Measurements from ENCODE around the gene NOP14.
"Not testable (repeated sequence)": the region's sequence is repeated elsewhere in the genome, so short reads cannot be mapped to it uniquely, and the experiment has no call there.

The NOP14 gene

GRCh38 chr4:2961421-2961810, 1.8 kb downstream of the NOP14 start:
- no peak for DNase-seq

- DNase-seq: not testable (repeated sequence)
Measured at GRCh38 chr4:2960450-2960849, 2.8 kb downstream of the NOP14 start.

DNA sequence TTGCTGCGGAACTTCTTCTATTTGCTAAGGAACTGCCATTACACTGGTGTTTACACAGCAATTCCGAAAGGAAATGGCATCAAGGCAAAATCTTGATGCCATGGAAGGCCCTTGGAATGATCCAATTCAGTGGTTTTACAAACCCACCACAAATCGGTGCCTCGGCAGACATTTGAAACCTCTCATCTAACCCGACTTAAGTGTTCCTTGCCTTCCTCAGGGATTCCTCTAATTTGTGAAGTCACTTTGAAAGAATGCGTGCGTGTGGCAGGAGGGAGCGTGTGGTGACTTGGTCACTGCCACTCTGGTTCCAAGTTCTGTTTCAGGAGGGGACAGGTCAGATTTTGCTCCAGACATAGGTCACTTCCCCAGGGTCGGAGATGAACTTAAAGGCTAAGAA, 4.8 kb downstream of the NOP14 start:
- DNase-seq: no peak

- DNase-seq: not testable (repeated sequence)
Measured at GRCh38 chr4:2955186-2956044, 7.8 kb downstream of the NOP14 start.

DNA sequence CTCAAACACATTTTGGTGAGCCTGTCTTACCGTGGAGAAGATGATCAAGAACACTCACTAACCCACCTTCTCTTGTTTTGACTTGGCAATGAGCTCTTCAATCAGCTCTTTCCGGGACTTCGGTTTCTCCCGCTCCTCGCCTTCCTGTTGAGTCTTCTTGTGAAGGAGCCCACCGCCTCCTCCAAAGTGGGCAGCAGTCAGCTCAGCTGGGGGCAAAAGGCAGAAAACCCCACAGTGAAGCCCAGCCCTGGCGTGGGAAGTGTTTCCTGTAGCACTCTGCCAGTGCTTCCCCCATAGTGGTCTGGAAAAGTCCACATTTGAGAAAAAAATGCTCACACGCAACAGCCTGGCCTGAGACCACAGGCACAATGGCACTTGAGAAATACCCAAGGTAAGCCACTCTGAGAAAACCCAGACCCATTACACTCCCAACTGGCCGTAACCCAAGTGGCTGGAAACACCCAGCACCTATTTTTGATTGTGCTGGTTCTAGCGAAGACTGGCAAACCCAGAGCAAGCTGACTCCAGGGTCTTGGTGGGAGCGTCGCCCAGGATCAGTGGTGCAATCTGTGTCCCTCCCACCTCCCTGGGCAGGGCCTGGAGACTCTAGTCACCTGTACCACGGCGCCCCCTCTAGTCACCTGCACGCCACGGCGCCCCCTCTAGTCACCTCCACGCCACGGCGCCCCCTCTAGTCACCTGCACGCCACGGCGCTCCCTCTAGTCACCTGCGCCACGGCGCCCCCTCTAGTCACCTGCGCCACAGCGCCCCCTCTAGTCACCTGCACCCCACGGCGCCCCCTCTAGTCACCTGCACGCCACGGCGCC, 8.6 kb downstream of the NOP14 start:
- DNase-seq: no peak

DNA sequence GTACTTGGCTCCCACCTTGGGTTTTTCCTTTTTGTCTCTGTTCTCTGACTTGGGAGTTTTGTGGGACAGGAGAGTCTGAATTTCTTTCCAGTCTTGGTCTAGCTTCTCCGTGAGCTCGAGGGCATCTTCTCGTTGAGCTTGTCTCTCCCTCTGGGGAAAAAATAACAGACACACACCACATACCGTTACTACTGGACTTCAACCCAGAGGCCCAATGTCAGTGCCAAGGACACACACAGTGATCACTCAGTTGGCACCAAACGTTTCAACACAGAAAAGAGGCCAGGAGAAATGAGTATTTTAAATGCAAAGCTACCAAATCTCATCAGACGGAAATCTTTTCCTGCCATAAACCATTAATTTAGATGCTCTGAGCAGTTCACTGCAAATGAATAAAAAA, 9.7 kb downstream of the NOP14 start:
- no peak for DNase-seq

DNA sequence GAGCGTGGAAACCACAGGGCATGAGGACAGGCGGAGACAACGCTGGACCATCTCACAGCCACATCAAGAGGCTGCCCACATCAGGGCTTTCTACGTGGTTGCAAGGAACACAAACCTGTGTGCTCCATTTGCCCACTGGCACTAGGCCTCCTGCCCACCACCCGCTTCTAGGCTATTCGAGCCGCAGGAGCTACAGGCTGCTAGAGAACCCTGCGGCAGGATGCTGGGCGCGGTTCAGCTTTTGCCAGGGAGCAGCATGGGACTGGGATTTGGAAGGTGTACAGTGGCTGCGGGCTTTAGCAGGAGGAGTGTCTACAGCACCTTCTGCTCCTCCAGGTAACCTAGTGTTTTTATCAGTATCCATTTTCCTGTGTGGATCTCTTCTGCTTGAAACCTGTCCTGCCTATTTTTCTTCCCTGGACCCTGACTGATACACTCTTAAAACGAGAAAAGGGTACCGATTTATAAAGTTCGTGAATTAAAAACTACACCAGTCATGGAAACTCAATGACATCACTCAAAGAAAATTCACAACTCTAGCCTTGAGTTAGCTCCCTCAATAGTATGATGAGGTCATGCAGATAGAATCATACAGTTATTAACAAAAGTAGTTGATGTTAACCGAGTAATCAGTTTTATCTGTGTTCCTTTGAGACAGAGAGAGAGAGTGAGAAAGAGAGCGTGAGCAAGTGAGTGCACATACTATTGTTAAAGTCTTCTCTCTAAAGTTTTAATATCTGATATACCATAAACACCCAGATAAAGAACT, 12.8 kb downstream of the NOP14 start:
- no peak for DNase-seq

GRCh38 chr4:2949782-2950125, 13.5 kb downstream of the NOP14 start:
- DNase-seq: no peak

DNA sequence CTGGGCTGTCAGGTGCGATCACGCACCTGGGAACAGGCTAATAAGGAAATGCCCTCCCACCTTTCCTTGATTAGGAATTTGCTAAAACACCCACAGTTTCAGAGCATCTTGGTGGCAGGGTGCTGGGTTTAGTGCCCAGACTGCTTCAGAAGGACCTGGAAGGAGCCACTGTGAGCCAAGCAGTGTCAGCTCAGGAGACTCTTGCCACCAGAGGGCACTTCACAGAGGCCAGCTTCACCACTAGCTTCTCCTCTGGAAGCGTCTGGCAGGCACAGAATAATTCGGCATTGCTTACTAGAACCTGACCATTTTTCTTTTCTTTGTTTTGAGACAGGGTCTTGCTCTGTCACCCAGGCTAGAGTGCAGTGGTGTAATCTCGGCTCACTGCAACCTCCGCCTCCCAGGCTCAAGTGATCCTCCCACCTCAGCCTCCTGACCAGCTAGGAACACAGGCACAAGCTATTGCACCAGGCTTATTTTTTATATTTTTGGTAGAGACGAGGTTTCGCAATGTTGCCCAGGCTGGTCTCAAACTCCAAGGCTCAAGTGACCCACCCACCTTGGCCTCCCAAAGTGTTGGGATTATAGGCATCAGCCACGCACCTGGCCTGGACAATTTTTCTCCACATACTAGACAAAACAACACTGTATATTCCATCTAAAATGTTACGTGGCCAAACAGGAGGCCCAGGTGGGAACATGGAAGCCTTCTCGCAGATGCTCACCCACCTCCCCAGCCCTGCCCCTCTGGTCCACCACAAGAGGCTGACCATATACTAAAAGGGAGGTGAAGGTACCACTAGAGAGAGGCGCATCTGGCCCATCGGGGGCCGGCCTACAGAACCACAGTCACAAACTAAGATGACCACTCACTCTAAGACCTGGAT, 14.1 kb downstream of the NOP14 start:
- no peak for DNase-seq

DNA sequence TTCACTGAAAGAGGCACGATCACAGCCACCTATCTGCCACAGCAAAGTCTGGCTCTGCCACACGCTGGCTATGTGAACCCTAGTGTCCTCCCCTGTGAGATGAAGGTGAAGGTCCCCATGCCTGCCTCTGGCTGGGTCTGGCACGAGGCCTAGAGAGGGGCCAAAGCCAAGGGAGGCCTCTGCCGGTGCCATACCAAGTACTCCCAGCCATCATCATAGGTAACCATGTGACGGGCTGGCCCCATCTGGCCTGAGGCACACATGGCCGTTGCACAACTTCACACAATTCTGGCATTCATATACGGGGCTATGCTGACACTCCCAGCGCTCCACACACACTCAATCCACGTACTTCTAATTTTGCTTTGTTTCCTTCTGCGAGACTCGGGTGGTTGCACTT, 15.3 kb downstream of the NOP14 start:
- DNase-seq: no peak

- DNase-seq: no peak
Measured at GRCh38 chr4:2946812-2947600, 16.2 kb downstream of the NOP14 start.

DNA sequence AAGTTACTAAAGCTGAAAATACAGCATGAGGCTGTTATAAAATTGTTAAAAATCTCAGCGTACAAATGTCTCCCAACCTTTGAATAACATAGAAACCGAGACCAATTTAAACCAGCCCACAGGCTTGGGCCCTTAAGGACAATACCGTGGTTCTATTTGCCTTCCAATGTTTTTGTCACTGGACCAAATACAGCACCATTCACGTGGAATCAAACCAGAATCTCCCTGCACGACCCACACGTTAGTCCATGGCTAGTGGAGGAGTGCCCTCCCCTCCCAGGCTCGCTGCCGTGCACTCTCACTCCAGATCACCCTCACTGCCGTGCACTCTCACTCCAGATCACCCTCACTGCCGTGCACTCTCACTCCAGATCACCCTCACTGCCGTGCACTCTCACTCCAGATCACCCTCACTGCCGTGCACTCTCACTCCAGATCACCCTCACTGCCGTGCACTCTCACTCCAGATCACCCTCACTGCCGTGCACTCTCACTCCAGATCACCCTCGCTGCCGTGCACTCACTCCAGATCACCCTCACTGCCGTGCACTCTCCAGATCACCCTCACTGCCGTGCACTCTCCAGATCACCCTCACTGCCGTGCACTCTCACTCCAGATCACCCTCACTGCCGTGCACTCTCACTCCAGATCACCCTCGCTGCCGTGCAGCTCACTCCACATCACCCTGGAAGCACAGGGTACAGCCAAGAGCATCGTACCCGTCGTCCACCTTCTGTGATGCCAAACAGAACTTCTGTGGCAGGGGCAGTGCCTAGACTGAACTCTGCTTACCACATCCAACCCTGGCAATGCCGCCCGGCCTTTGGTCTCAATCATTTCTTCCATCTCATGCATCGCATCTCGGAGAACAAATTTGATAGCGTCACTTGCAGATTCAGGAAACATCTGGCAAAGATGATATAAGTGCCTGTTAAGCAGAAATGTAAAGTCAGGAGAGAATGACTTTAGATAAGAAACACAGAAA, 17.3 kb downstream of the NOP14 start:
- DNase-seq: not testable (repeated sequence)

DNA sequence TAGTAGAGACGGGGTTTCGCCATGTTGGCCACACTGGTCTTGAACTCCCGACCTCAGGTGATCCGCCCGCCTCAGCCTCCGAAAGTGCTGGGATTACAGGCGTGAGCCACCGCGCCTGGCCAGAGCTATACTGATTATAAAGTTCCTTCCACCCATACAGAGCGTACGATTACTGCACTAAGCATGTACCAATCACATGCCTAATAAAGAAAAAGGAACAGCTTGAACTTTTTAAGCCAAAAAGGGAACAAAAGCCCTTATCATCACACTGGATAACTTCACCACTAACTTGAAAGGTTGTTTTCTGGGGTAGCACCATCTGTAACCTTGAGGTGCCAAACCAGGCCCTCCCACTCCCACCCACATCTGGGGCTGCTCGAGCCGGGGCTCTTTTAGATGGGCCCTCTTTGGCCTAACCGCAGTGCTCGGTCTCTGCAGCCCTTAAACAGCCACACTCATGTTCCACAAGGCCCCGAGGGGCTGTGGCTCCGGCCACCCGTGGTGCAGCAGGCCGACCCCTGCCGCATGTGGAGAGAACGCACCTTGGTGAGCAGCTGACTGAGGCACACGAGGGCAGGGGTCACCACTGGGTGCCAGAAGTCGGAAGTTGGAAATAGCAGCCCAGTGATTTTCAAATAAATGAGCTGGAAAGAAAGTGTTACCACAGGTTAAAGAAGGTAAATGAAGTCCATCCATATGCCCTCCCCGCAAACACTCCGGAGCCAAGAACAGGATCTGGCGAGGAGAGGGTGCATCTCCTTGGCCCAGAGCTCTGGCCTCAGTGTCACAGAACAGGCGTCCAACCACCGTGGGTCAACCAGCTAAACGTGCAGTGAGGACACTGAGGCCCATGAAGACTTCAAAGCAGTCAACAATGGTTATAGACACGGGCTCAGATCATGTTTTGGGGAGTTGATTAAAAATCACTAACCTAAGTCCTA, 18.4 kb downstream of the NOP14 start:
- no peak for DNase-seq

DNA sequence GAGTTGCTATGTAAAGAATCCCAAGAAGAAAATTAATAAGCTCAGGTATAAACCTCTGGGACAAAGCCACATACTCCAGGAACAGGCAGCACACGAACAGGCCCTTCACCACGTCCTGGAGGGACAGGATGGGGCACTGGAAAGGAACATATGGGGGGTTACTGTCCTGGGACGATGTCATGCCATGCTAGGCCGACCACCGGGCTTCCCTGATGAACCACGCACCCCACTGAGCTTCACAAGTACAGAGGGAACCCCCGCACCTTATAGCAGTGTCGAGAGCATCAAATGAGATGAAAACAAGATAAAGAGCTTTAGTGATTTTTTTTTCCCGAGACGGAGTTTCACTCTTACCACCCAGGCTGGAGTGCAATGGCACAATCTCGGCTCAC, 19.1 kb downstream of the NOP14 start:
- no peak for DNase-seq

- no peak for DNase-seq
Measured at GRCh38 chr4:2943364-2944090, 19.7 kb downstream of the NOP14 start.

GRCh38 chr4:2942532-2943363, 20.5 kb downstream of the NOP14 start:
- no peak for DNase-seq

GRCh38 chr4:2942037-2942531, 21.1 kb downstream of the NOP14 start:
- DNase-seq: no peak

Measured in NCI-H446 treated with DMSO at 0.1 percent for 48 hours (cell line).